ENCODE measurements around the gene C5orf63.

The C5orf63 gene

GRCh38 chr5:127040796-127041520, 32.3 kb downstream of the C5orf63 start:
- Histone ChIP-seq H3K4me1 (peaks cover 0 to 16% (median 11%) of the 10 kb centered on the region in 4 donors), H3K27ac (peak overlapping the region; percentile 51 to 72), H3K36me3 (no peaks in the 10 kb centered on the region), H3K9me3 (no peaks in the 10 kb centered on the region), H3K4me3 (no peak overlapping the region), H3K27me3 (no peaks in the 10 kb centered on the region)
- intact Hi-C loops (cut with DNase I; ENCODE audit: low total_unique reads), result no loop called here
- peak in 1 of 2 donors; percentile 40 for DNase-seq
- TF ChIP-seq, protein P1, sequence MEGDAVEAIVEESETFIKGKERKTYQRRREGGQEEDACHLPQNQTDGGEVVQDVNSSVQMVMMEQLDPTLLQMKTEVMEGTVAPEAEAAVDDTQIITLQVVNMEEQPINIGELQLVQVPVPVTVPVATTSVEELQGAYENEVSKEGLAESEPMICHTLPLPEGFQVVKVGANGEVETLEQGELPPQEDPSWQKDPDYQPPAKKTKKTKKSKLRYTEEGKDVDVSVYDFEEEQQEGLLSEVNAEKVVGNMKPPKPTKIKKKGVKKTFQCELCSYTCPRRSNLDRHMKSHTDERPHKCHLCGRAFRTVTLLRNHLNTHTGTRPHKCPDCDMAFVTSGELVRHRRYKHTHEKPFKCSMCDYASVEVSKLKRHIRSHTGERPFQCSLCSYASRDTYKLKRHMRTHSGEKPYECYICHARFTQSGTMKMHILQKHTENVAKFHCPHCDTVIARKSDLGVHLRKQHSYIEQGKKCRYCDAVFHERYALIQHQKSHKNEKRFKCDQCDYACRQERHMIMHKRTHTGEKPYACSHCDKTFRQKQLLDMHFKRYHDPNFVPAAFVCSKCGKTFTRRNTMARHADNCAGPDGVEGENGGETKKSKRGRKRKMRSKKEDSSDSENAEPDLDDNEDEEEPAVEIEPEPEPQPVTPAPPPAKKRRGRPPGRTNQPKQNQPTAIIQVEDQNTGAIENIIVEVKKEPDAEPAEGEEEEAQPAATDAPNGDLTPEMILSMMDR (IDR thresholded peaks at IDR 0.05), result no peak

DNA sequence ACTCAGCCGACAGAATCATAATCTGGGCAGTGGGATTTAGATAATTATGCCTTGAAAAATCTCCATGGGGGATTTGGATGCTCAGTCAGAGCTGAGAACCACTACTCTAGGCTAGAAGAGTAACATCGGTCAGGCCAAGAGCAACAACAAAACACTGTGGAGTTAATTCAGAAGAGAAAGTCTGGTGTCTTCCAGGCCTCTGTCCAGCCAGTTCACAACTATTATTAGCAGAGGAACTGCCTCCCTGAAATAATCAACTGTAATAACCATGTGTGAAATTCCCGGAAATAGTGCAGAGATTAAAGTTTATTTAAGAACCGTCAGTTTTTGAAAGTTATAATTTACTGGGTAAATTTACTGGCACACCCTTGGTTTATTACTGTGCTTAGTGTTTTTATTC, 34.8 kb downstream of the C5orf63 start:
- intact Hi-C loops (cut with DNase I; ENCODE audit: low total_unique reads), result loop anchor here (10.0 kb wide), 1 partner anchor 264 kb away; the partner anchor contains the start of gene LMNB1
- DNase-seq, result no peak
- no peak overlapping the region for H3K27ac ChIP-seq

GRCh38 chr5:127031863-127032232, 41.5 kb downstream of the C5orf63 start:
- H3K9me3 ChIP-seq, result no peaks in the 10 kb centered on the region
- H3K36me3 ChIP-seq, result no peaks in the 10 kb centered on the region
- DNase-seq, result no peak
- intact Hi-C loops (cut with DNase I; ENCODE audit: low total_unique reads), result loop anchor here (10.0 kb wide), 1 partner anchor 257 kb away; the partner anchor contains the start of gene LMNB1
- no peak overlapping the region for H3K4me3 ChIP-seq
- TF ChIP-seq, protein P1 (IDR thresholded peaks at IDR 0.05), result no peak
- no peaks in the 10 kb centered on the region for H3K27me3 ChIP-seq
- peaks cover 0 to 14% (median 4%) of the 10 kb centered on the region in 4 donors for H3K4me1 ChIP-seq
- H3K27ac ChIP-seq, result no peak overlapping the region

More for the DNA sequence above, 34.8 kb downstream of the C5orf63 start:
- TF ChIP-seq, protein P1 (IDR thresholded peaks at IDR 0.05), result no peak
- no peaks in the 10 kb centered on the region for H3K27me3 ChIP-seq
- no peak overlapping the region for H3K4me3 ChIP-seq
- no peaks in the 10 kb centered on the region for H3K9me3 ChIP-seq
- peaks cover 0 to 16% (median 11%) of the 10 kb centered on the region in 4 donors for H3K4me1 ChIP-seq
- H3K36me3 ChIP-seq, result no peaks in the 10 kb centered on the region

DNA sequence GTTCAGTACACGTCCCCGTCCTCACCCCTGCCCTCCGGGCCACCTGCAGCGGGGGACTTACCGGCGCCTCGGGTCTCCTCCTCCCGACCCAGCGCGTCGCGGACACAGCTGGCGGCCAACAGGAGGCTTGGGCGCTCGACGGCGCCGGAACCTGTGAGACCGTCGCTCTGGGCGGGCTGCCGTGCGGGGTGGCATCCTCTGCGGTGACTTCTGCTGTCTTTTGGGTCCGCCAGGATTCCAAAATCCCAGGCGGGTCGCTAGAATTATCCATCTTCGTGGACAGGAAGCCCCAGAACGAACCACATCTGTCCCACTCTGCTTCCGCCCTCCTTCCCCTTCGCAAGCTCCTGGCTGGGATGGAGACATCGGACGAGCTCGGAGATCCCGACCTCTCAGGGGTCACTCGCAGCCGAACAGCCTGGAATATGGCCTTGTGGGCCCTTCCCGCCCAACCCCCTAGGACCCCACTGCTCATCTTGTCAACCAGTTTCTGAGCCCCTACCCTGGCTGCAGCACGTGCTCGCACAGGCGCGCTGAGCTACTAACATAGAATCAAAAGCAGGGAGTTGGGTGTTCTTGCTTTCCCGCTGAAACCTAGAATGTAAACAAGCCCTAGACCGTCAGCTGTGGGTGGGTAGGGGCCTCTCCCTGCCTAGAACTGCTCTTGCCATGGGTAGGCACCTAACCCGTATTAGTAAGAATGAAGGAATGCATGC, 42.0 kb downstream of the C5orf63 start:
- Histone ChIP-seq H3K4me1 (peaks cover 0 to 14% (median 4%) of the 10 kb centered on the region in 4 donors), H3K36me3 (no peaks in the 10 kb centered on the region), H3K27me3 (no peaks in the 10 kb centered on the region), H3K4me3 (peak overlapping the region; percentile 71 to 83), H3K9me3 (no peaks in the 10 kb centered on the region), H3K27ac (peak overlapping the region; percentile 87 to 90)
- intact Hi-C loops (cut with DNase I; ENCODE audit: low total_unique reads), result loop anchor here (10.0 kb wide), 1 partner anchor 257 kb away; the partner anchor contains the start of gene LMNB1
- DNase-seq, result peak in 1 of 2 donors; percentile 66
- TF ChIP-seq, protein P1 (IDR thresholded peaks at IDR 0.05), result no peak

DNA sequence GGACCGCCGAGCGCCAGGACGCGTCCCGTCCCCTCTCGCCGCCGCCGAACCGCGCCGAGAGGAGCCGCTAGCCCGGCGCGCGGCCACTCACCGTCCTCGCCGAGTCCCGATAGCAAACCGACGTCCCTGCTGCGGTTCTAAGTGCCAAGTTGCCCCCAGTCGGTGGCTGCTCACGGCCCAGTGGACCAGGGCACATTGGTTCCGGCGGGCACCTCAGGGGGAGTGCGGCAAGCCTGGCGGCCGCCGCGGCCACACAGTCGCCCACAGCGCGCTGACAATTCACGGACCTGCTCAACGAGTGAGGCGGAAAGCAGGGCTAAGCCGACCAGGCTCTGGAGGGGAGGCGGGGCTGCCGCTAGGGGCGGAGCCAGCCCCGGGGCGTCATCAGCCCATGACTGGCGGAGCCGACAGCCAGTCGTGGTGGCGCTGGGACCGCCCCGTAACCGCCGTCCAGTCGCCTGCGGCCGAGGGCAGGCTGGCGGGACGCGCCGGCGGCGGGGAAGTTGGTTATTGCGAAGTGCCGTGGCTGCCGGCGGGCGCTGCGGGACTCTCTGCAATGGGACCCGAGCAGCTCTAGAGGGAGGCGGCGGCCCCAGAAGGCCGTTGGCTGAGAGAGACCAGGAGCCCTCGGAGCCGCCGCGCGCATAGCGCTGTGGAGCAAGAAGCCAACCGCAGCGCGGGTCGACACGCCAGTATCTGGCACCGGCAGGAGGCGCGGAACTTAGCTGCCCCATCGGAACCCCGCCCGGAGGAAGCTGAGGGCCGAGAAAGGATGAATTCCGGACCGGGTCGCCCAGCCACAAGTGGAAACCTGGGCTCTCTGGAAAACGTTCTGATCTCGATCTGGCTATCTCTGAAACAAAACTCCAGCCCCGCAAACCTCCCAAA, 42.8 kb downstream of the C5orf63 start, which contains the start of gene MARCHF3:
TSS of gene MARCHF3 (minus strand) at position 300 of the 888 bp plus-strand sequence. CDS start 112,387 bp downstream, outside the sequence.
- no peaks in the 10 kb centered on the region for H3K27me3 ChIP-seq
- TF ChIP-seq, protein P1 (IDR thresholded peaks at IDR 0.05), result peak; percentile 12 to 28
- H3K27ac ChIP-seq, result peak within 1 kb of the TSS; percentile 87 to 90
- peak; percentile 93 to 98 for DNase-seq
- peaks cover 0 to 14% (median 4%) of the 10 kb centered on the region in 4 donors for H3K4me1 ChIP-seq
- H3K9me3 ChIP-seq, result no peaks in the 10 kb centered on the region
- H3K4me3 ChIP-seq, result peak within 1 kb of the TSS; percentile 71 to 83
- H3K36me3 ChIP-seq, result no peaks in the 10 kb centered on the region
- intact Hi-C loops (cut with DNase I; ENCODE audit: low total_unique reads), result loop anchor here (10.0 kb wide), 1 partner anchor 256 kb away; the partner anchor contains the start of gene LMNB1
